ENCODE results near the gene KARS1. TPM values are rescaled to one million over a fixed set of nuclear protein-coding genes. Genes with fewer than 3 reads are reported as not detected.
"Not testable (repeated sequence)": the region's sequence is repeated elsewhere in the genome, so short reads cannot be mapped to it uniquely, and the experiment has no call there.

The KARS1 gene
- total RNA-seq, 2 experiments from 2014 or later = 169 to 170 TPM

GRCh38 chr16:75593825-75594820 is 53.3 kb downstream of the KARS1 start:
- peak overlapping the region; percentile 47 for H3K27ac Mint-ChIP-seq
- no peak overlapping the region for H3K4me3 Mint-ChIP-seq
- peaks cover 14% of the 10 kb centered on the region for H3K4me1 Mint-ChIP-seq
- H3K9me3 Mint-ChIP-seq = no peaks in the 10 kb centered on the region
- H3K36me3 Mint-ChIP-seq (ENCODE audit: low read depth) = peaks cover 21% of the 10 kb centered on the region
- ChIA-PET POLR2A (interaction anchor here (0.9 kb wide), 1 partner anchor 53 kb away, joined by 3 read pairs; the partner anchor contains the start of genes KARS1 and TERF2IP), CTCF (no interaction called here)
- H3K27me3 Mint-ChIP-seq = no peaks in the 10 kb centered on the region
- DNase-seq = peak; percentile 17

- H3K9me3 Mint-ChIP-seq = no peaks in the 10 kb centered on the region
- no peak for DNase-seq
- no peak overlapping the region for H3K4me3 Mint-ChIP-seq
- no peaks in the 10 kb centered on the region for H3K27me3 Mint-ChIP-seq
- ChIA-PET CTCF (interaction anchor here (0.6 kb wide), 1 partner anchor 76 kb away, joined by 3 read pairs; no protein-coding TSS in a partner anchor), POLR2A (interaction anchor here (0.9 kb wide), 1 partner anchor 54 kb away, joined by 3 read pairs; the partner anchor contains the start of genes KARS1 and TERF2IP)
- no peak overlapping the region for H3K27ac Mint-ChIP-seq
- H3K4me1 Mint-ChIP-seq = peaks cover 14% of the 10 kb centered on the region
- peaks cover 20% of the 10 kb centered on the region for H3K36me3 Mint-ChIP-seq (ENCODE audit: low read depth)
These were observed 54.2 kb downstream of the KARS1 start for GRCh38 chr16:75593308-75593707.

- POLR2A ChIA-PET, H3K9me3 Mint-ChIP-seq, CTCF ChIA-PET: not testable (repeated sequence)
These were observed 55.5 kb downstream of the KARS1 start for GRCh38 chr16:75591927-75592326.

GRCh38 chr16:75590920-75591843 is 56.3 kb downstream of the KARS1 start:
- H3K9me3 Mint-ChIP-seq = no peaks in the 10 kb centered on the region
- peaks cover 7% of the 10 kb centered on the region for H3K36me3 Mint-ChIP-seq (ENCODE audit: low read depth)
- H3K4me3 Mint-ChIP-seq = no peak overlapping the region
- H3K27me3 Mint-ChIP-seq = no peaks in the 10 kb centered on the region
- DNase-seq = no peak
- H3K27ac Mint-ChIP-seq = no peak overlapping the region
- CTCF ChIA-PET = no interaction called here
- POLR2A ChIA-PET = no interaction called here
- peaks cover 14% of the 10 kb centered on the region for H3K4me1 Mint-ChIP-seq

More at GRCh38 chr16:75591927-75592326, 55.5 kb downstream of the KARS1 start:
- H3K27me3 Mint-ChIP-seq, H3K4me3 Mint-ChIP-seq, H3K27ac Mint-ChIP-seq, DNase-seq: not testable (repeated sequence)
- Mint-ChIP-seq H3K4me1 (peaks cover 14% of the 10 kb centered on the region), H3K36me3 (ENCODE audit: low read depth) (peaks cover 10% of the 10 kb centered on the region)

GRCh38 chr16:75589306-75589705 is 58.2 kb downstream of the KARS1 start:
- Mint-ChIP-seq H3K4me3 (no peak overlapping the region), H3K9me3 (no peaks in the 10 kb centered on the region), H3K36me3 (ENCODE audit: low read depth) (peaks cover 3% of the 10 kb centered on the region), H3K4me1 (peaks cover 11% of the 10 kb centered on the region), H3K27me3 (no peaks in the 10 kb centered on the region), H3K27ac (no peak overlapping the region)
- ChIA-PET POLR2A (no interaction called here), CTCF (no interaction called here)
- DNase-seq = no peak

- CTCF ChIA-PET = no interaction called here
- POLR2A ChIA-PET = no interaction called here
- Mint-ChIP-seq H3K9me3 (no peaks in the 10 kb centered on the region), H3K4me1 (peaks cover 8% of the 10 kb centered on the region), H3K4me3 (no peak overlapping the region), H3K36me3 (ENCODE audit: low read depth) (no peaks in the 10 kb centered on the region), H3K27me3 (no peaks in the 10 kb centered on the region), H3K27ac (no peak overlapping the region)
- no peak for DNase-seq
These were observed 58.7 kb downstream of the KARS1 start for GRCh38 chr16:75588716-75589115.

- Mint-ChIP-seq H3K27me3 (no peaks in the 10 kb centered on the region), H3K4me1 (peaks cover 9% of the 10 kb centered on the region), H3K9me3 (no peaks in the 10 kb centered on the region), H3K4me3 (no peak overlapping the region), H3K27ac (no peak overlapping the region), H3K36me3 (ENCODE audit: low read depth) (peaks cover 15% of the 10 kb centered on the region)
- CTCF ChIA-PET = no interaction called here
- DNase-seq = no peak
- POLR2A ChIA-PET = interaction anchor here (1.2 kb wide), 1 partner anchor 17 kb away, joined by 3 read pairs; no protein-coding TSS in a partner anchor
These were observed 63.4 kb downstream of the KARS1 start for GRCh38 chr16:75584108-75584507.

GRCh38 chr16:75579281-75579834 is 68.1 kb downstream of the KARS1 start:
- no peaks in the 10 kb centered on the region for H3K9me3 Mint-ChIP-seq
- POLR2A ChIA-PET = interaction anchor here (1.9 kb wide), 1 partner anchor 68 kb away, joined by 4 read pairs; the partner anchor contains the start of genes KARS1 and TERF2IP
- no peaks in the 10 kb centered on the region for H3K27me3 Mint-ChIP-seq
- no peak for DNase-seq
- CTCF ChIA-PET = no interaction called here
- H3K27ac Mint-ChIP-seq = no peak overlapping the region
- no peak overlapping the region for H3K4me3 Mint-ChIP-seq
- peaks cover 14% of the 10 kb centered on the region for H3K4me1 Mint-ChIP-seq
- peaks cover 43% of the 10 kb centered on the region for H3K36me3 Mint-ChIP-seq (ENCODE audit: low read depth)

GRCh38 chr16:75578725-75579124 is 68.7 kb downstream of the KARS1 start:
- H3K36me3 Mint-ChIP-seq (ENCODE audit: low read depth) = peaks cover 49% of the 10 kb centered on the region
- H3K4me1 Mint-ChIP-seq = peaks cover 11% of the 10 kb centered on the region
- POLR2A ChIA-PET = no interaction called here
- DNase-seq = no peak
- no peaks in the 10 kb centered on the region for H3K9me3 Mint-ChIP-seq
- no peaks in the 10 kb centered on the region for H3K27me3 Mint-ChIP-seq
- CTCF ChIA-PET = no interaction called here
- no peak overlapping the region for H3K4me3 Mint-ChIP-seq
- H3K27ac Mint-ChIP-seq = no peak overlapping the region

- Mint-ChIP-seq H3K4me3 (no peak overlapping the region), H3K27ac (no peak overlapping the region), H3K4me1 (peaks cover 11% of the 10 kb centered on the region), H3K27me3 (no peaks in the 10 kb centered on the region), H3K36me3 (ENCODE audit: low read depth) (peaks cover 54% of the 10 kb centered on the region), H3K9me3 (no peaks in the 10 kb centered on the region)
- CTCF ChIA-PET = interaction anchor here (1.2 kb wide), 1 partner anchor 43 kb away, joined by 3 read pairs; no protein-coding TSS in a partner anchor
- POLR2A ChIA-PET = no interaction called here
- no peak for DNase-seq
These were observed 69.3 kb downstream of the KARS1 start for GRCh38 chr16:75578212-75578611.

All from activated CD4-positive, alpha-beta memory T cell treated with anti-CD3 and anti-CD28 coated beads, Interleukin-2, amount 10 ng/mL, durations not matched to agents 7 days and 5 days (primary cell).